CD4-positive, alpha-beta T cell treated with Interferon alpha-2 for 1 hour (primary cell): ENCODE data around the gene BANP.
"Not testable (repeated sequence)": the region's sequence is repeated elsewhere in the genome, so short reads cannot be mapped to it uniquely, and the experiment has no call there.

Source experiments
- DNase-seq, 2 donors: peaks; one replicate each; pipeline ENCODE4 v3.0.0-alpha.2; 2020 to 2022

BANP gene

GRCh38 chr16:88106566-88106965 is 155.3 kb downstream of the BANP start:
- DNase-seq = not testable (repeated sequence)

- DNase-seq = no peak
Observed at GRCh38 chr16:88108762-88109161, 157.5 kb downstream of the BANP start.

- not testable (repeated sequence) for DNase-seq
Observed at GRCh38 chr16:88109726-88110621, 158.7 kb downstream of the BANP start.

GRCh38 chr16:88110875-88111494 is 159.8 kb downstream of the BANP start:
- not testable (repeated sequence) for DNase-seq

- not testable (repeated sequence) for DNase-seq
Observed at GRCh38 chr16:88111976-88112375, 160.7 kb downstream of the BANP start.

- no peak for DNase-seq
Observed at GRCh38 chr16:88113545-88114045, 162.4 kb downstream of the BANP start.

- DNase-seq = not testable (repeated sequence)
Observed at GRCh38 chr16:88114541-88115228, 163.5 kb downstream of the BANP start.

GRCh38 chr16:88116121-88116520 is 164.9 kb downstream of the BANP start:
- no peak for DNase-seq

- DNase-seq = no peak
Observed at GRCh38 chr16:88117476-88117868, 166.2 kb downstream of the BANP start.

- no peak for DNase-seq
Observed at GRCh38 chr16:88118376-88118775, 167.1 kb downstream of the BANP start.

GRCh38 chr16:88118852-88119741 is 167.9 kb downstream of the BANP start:
- not testable (repeated sequence) for DNase-seq

- DNase-seq = not testable (repeated sequence)
Observed at GRCh38 chr16:88119881-88120751, 168.9 kb downstream of the BANP start.

- DNase-seq = no peak
Observed at GRCh38 chr16:88120812-88121211, 169.6 kb downstream of the BANP start.

- DNase-seq = not testable (repeated sequence)
Observed at GRCh38 chr16:88121391-88121790, 170.2 kb downstream of the BANP start.

GRCh38 chr16:88121886-88122580 is 170.8 kb downstream of the BANP start:
- no peak for DNase-seq
